HFFc6 (cell line): ENCODE results near the gene GNAT1. TPM values are rescaled to one million over a fixed set of nuclear protein-coding genes. Genes with fewer than 3 reads are reported as not detected.

Source experiments
- DNase-seq: peaks from one replicate; pipeline ENCODE4 v3.0.0-alpha.2; 2018
- H3K27ac Mint-ChIP-seq: 2 replicates; pipeline ENCODE4 v1.8.0; 2020; ENCODE audit warnings: mild to moderate bottlenecking, mixed read lengths
- H3K27me3 Mint-ChIP-seq: 2 replicates; pipeline ENCODE4 v1.8.0; 2021; ENCODE audit warnings: mild to moderate bottlenecking, moderate library complexity, mixed read lengths; ENCODE audit not compliant: insufficient read depth
- H3K36me3 Mint-ChIP-seq: 2 replicates; pipeline ENCODE4 v1.8.0; 2021; ENCODE audit warnings: low read depth, mixed read lengths
- H3K4me1 Mint-ChIP-seq: 2 replicates; pipeline ENCODE4 v1.8.0; 2020; ENCODE audit warnings: low read depth, mixed read lengths
- H3K4me3 Mint-ChIP-seq: 2 replicates; pipeline ENCODE4 v1.8.0; 2020; ENCODE audit warnings: mild to moderate bottlenecking, moderate library complexity, mixed read lengths
- H3K9me3 Mint-ChIP-seq: 2 replicates; pipeline ENCODE4 v1.8.0; 2020; ENCODE audit warnings: mild to moderate bottlenecking, mixed read lengths
- total RNA-seq, 6 experiments: library from RNA; stranded (reverse); fragmentation: NEBNext Ultra II Directional; extraction: Animal tissue kit (Norgen Biotek cat#: 25700); gene quantifications; 2 replicates in 1 of 6; 3 replicates in 5 of 6; pipeline ENCODE4 v1.2.3, GENCODE V29; 2021
- TF ChIP-seq, protein P1 (sequence below): fragments of 200-600 bp; sonication (generic); IDR thresholded peaks from 2 replicates; pipeline ENCODE4 v1.5.0; 2021; ENCODE audit warnings: antibody characterized with exemption, mild to moderate bottlenecking

Gene GNAT1
- total RNA-seq, 6 experiments from 2014 or later, result not detected

DNA sequence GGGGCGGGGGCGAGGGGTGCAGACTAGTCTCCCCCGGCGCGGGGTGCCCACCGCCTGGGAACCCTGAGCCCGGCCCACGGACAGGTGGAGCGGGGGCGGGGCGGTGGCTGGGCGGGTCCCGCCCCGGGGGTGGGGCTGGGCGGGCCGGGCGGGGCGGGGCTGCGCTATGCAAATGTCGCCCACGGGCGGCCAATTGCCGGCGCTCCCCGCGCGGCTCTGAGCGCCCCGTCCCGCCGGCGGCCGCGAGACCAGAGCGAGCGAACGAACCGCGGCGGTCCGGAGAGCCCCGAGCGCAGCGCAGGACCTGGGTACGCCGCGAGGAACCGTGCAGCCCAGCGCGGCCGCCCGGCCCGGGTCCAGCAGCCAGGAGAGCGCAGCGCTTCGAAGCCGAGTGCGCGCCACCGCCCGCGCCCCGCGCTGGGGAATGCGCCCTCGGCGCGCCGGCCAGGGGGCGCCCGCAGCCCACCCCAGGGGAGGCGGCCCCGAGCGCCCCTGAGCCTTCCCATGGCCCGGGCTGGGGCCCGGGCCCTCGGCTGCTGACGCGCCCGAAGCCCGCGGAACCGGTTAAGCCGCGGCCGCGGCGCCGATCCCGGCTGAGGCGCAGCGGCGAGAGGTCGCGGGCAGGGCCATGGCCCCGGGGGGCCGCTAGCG lies 36.4 kb upstream of the GNAT1 start, which contains the start of gene SEMA3F:
Gene SEMA3F (plus strand): TSS at position 485 of the 651 bp plus-strand sequence. CDS start 4,299 bp downstream, outside the sequence.
- peak; percentile 45 for DNase-seq
- peak within 1 kb of the TSS; percentile 67; the same call in 1 of the 2 replicates for H3K27ac Mint-ChIP-seq
- no peaks in the 10 kb centered on the region for H3K36me3 Mint-ChIP-seq
- no peaks in the 10 kb centered on the region for H3K9me3 Mint-ChIP-seq
- TF ChIP-seq, protein P1, sequence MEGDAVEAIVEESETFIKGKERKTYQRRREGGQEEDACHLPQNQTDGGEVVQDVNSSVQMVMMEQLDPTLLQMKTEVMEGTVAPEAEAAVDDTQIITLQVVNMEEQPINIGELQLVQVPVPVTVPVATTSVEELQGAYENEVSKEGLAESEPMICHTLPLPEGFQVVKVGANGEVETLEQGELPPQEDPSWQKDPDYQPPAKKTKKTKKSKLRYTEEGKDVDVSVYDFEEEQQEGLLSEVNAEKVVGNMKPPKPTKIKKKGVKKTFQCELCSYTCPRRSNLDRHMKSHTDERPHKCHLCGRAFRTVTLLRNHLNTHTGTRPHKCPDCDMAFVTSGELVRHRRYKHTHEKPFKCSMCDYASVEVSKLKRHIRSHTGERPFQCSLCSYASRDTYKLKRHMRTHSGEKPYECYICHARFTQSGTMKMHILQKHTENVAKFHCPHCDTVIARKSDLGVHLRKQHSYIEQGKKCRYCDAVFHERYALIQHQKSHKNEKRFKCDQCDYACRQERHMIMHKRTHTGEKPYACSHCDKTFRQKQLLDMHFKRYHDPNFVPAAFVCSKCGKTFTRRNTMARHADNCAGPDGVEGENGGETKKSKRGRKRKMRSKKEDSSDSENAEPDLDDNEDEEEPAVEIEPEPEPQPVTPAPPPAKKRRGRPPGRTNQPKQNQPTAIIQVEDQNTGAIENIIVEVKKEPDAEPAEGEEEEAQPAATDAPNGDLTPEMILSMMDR, result no peak
- H3K4me3 Mint-ChIP-seq, result peak within 1 kb of the TSS; percentile 88
- peaks cover 41% of the 10 kb centered on the region for H3K4me1 Mint-ChIP-seq
- H3K27me3 Mint-ChIP-seq, result peaks cover 6% of the 10 kb centered on the region

GRCh38 chr3:50155491-50155878 lies 35.9 kb upstream of the GNAT1 start:
- Mint-ChIP-seq H3K27me3 (peaks cover 6% of the 10 kb centered on the region), H3K36me3 (no peaks in the 10 kb centered on the region), H3K9me3 (no peaks in the 10 kb centered on the region), H3K4me1 (peaks cover 41% of the 10 kb centered on the region), H3K4me3 (peak overlapping the region; percentile 88), H3K27ac (peak overlapping the region; percentile 67; the same call in 1 of the 2 replicates)
- no peak for DNase-seq
- TF ChIP-seq, protein P1, result no peak

DNA sequence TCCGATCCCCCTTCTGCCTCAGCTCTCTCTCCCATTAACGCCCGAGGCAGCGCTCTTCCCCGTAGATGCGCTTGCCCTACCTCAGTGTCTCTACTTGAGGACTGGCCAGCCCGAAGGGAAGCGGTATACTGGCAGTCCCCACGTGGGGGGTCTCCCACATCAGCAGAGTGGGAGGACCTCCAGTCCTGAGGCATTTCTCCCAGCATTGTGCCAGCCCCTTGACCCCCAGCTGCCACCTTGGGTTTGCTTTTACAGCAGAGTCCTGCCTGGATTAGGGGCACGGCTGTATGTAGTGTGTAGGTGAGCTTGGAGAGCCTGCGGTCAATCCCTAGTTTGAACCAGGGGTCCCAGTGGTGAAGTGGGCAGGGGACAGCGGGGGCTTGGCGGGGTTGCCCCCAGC lies 35.5 kb upstream of the GNAT1 start:
- Mint-ChIP-seq H3K36me3 (no peaks in the 10 kb centered on the region), H3K9me3 (no peaks in the 10 kb centered on the region), H3K4me1 (peaks cover 41% of the 10 kb centered on the region), H3K27me3 (peaks cover 6% of the 10 kb centered on the region), H3K27ac (peak overlapping the region; percentile 67; the same call in 1 of the 2 replicates), H3K4me3 (peak overlapping the region; percentile 88)
- no peak for DNase-seq
- TF ChIP-seq, protein P1, result no peak

DNA sequence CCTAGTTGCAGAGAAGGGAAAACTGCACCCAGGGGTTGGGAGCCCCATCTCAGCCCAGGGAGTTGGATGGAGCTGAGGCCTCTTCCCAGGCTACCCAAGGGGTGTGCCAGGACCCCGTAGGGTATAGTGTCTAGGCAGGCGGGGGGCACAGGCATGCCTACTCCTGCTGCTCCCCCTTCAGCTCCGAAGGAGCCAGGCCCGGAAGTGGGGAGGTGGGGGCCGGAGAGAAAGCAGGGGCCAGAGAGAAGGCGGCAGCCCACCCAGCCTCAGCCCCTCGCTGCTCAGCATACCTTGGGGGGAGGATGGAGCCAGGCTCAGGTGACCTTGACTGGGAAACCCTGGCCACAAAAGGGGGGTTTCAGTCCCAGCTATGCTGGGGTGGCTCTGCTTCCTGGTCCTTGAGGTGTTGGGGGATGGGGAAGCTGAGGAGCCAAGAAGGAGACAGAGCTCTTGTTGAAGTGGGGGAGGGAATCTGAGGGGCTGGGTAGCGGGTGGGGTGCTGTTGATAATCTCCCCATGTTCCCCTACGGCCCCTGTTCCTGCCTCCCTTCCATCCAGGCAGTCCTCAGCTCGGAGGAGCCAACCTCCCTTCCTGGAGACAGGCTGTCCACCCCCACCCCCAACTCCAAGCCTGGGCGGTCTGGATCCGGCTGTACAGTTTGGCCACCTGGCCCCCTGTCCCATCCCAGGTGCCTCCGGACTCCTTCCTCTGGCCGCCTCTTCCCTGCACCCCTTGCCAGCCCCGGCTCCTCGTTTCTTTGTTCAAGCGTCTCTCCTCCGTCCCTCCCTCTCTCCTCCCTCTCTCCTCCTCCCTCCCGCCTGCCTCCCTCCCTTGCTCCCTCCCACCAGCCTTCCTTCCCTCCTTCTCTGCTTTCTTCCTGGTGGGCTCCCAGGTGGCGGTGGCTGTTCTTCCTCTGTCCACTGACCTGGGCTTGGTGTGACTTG lies 34.6 kb upstream of the GNAT1 start:
- no peaks in the 10 kb centered on the region for H3K9me3 Mint-ChIP-seq
- peak overlapping the region; percentile 67 for H3K27ac Mint-ChIP-seq
- H3K36me3 Mint-ChIP-seq, result no peaks in the 10 kb centered on the region
- TF ChIP-seq, protein P1, result no peak
- DNase-seq, result no peak
- peak overlapping the region; percentile 88 for H3K4me3 Mint-ChIP-seq
- H3K27me3 Mint-ChIP-seq, result peaks cover 6% of the 10 kb centered on the region
- H3K4me1 Mint-ChIP-seq, result peaks cover 50% of the 10 kb centered on the region

DNA sequence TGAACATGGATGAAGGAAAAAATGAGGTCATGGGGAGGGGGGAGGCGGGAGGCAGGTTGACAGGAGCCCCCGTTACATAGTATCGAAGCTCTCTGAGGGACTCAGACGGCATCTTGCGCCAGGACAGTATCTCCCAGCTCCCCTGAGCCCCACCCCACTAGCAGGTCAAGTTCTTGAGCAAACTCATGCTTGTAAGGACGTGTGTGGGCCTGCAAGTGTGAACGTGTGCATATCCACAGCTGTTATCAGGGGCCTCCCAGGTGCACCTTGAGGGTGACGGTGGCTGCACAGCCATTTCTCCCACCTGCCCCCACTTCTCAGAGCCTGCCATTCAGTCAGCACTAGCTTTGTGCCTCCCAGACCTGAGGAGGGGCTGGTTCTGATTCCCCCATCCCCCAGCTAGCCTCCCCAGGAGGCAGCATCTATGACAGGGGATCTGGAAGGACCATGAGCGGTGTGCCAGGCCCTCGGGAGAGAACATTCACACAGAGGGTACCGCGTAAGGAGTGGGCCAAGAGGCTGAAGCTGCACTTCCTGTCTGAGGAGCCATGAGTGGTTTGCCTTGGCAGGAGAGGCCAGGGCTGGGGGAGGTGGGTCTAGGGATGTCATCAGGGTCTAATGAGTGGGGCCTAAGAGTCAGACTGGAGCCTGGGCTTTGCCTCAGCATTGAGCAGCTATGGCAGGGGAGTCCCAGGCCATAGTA lies 33.4 kb upstream of the GNAT1 start:
- Mint-ChIP-seq H3K4me1 (peaks cover 60% of the 10 kb centered on the region), H3K27me3 (peaks cover 6% of the 10 kb centered on the region), H3K4me3 (no peak overlapping the region; the same call in 1 of the 2 replicates), H3K36me3 (no peaks in the 10 kb centered on the region), H3K9me3 (no peaks in the 10 kb centered on the region), H3K27ac (peak overlapping the region; percentile 67)
- no peak for DNase-seq
- TF ChIP-seq, protein P1, result no peak
